ENCODE data around the gene SPPL3.
"Not testable (repeated sequence)": the region's sequence is repeated elsewhere in the genome, so short reads cannot be mapped to it uniquely, and the experiment has no call there.

Gene SPPL3

GRCh38 chr12:120841525-120841924 lies 62.6 kb downstream of the SPPL3 start:
- DNase-seq = no peak

GRCh38 chr12:120839503-120839902 lies 64.7 kb downstream of the SPPL3 start:
- no peak for DNase-seq

GRCh38 chr12:120838629-120839383 lies 65.4 kb downstream of the SPPL3 start:
- not testable (repeated sequence) for DNase-seq

GRCh38 chr12:120836114-120836684 lies 68.0 kb downstream of the SPPL3 start:
- DNase-seq = no peak

- DNase-seq = no peak
These were observed 68.5 kb downstream of the SPPL3 start for GRCh38 chr12:120835657-120836056.

GRCh38 chr12:120835304-120835612 lies 68.9 kb downstream of the SPPL3 start:
- no peak for DNase-seq

GRCh38 chr12:120834489-120835303 lies 69.5 kb downstream of the SPPL3 start:
- no peak for DNase-seq

- DNase-seq = no peak
These were observed 70.3 kb downstream of the SPPL3 start for GRCh38 chr12:120833849-120834248.

GRCh38 chr12:120832737-120833136 lies 71.4 kb downstream of the SPPL3 start:
- no peak for DNase-seq

GRCh38 chr12:120831648-120832267 lies 72.4 kb downstream of the SPPL3 start:
- no peak for DNase-seq

- no peak for DNase-seq
These were observed 73.2 kb downstream of the SPPL3 start for GRCh38 chr12:120830966-120831365.

- DNase-seq = no peak
These were observed 73.9 kb downstream of the SPPL3 start for GRCh38 chr12:120830052-120830940.

- no peak for DNase-seq
These were observed 77.8 kb downstream of the SPPL3 start for GRCh38 chr12:120826335-120826734.

GRCh38 chr12:120825337-120825736 lies 78.8 kb downstream of the SPPL3 start:
- no peak for DNase-seq

- DNase-seq = no peak
These were observed 81.2 kb downstream of the SPPL3 start for GRCh38 chr12:120822832-120823503.

GRCh38 chr12:120821878-120822277 lies 82.3 kb downstream of the SPPL3 start:
- no peak for DNase-seq

GRCh38 chr12:120820884-120821510 lies 83.2 kb downstream of the SPPL3 start:
- DNase-seq = no peak

GRCh38 chr12:120818416-120818815 lies 85.7 kb downstream of the SPPL3 start:
- DNase-seq = no peak

GRCh38 chr12:120817559-120818330 lies 86.4 kb downstream of the SPPL3 start:
- no peak for DNase-seq

GRCh38 chr12:120816363-120816762 lies 87.8 kb downstream of the SPPL3 start:
- no peak for DNase-seq

All from cerebellar nuclear complex (tissue), 1 donor.